ENCODE measurements around the gene DNM3.
"Not testable (repeated sequence)": the region's sequence is repeated elsewhere in the genome, so short reads cannot be mapped to it uniquely, and the experiment has no call there.

Gene DNM3

GRCh38 chr1:172018727-172019311, 177.5 kb downstream of the DNM3 start:
- no peak overlapping the region for H3K4me3 ChIP-seq (ENCODE audit: low read depth, low read length)
- DNase-seq (ENCODE audit: low read depth), result no peak
- no peak for TF ChIP-seq CTCF (conservative IDR thresholded peaks at IDR 0.05; ENCODE audit: low read depth, low read length)

GRCh38 chr1:172019976-172020375, 178.7 kb downstream of the DNM3 start:
- no peak for DNase-seq (ENCODE audit: low read depth)
- no peak for TF ChIP-seq CTCF (conservative IDR thresholded peaks at IDR 0.05; ENCODE audit: low read depth, low read length)
- H3K4me3 ChIP-seq (ENCODE audit: low read depth, low read length), result no peak overlapping the region

GRCh38 chr1:172024516-172024915, 183.2 kb downstream of the DNM3 start:
- no peak overlapping the region for H3K4me3 ChIP-seq (ENCODE audit: low read depth, low read length)
- DNase-seq (ENCODE audit: low read depth), result no peak
- no peak for TF ChIP-seq CTCF (conservative IDR thresholded peaks at IDR 0.05; ENCODE audit: low read depth, low read length)

GRCh38 chr1:172024944-172025738, 183.8 kb downstream of the DNM3 start:
- not testable (repeated sequence) for DNase-seq (ENCODE audit: low read depth); H3K4me3 ChIP-seq (ENCODE audit: low read depth, low read length)

- TF ChIP-seq CTCF (conservative IDR thresholded peaks at IDR 0.05; ENCODE audit: low read depth, low read length), result no peak
- H3K4me3 ChIP-seq (ENCODE audit: low read depth, low read length), result no peak overlapping the region
- peak; percentile 47 for DNase-seq (ENCODE audit: low read depth)
Observed at GRCh38 chr1:172040466-172040865, 199.2 kb downstream of the DNM3 start.

GRCh38 chr1:172041102-172041501, 199.8 kb downstream of the DNM3 start:
- no peak overlapping the region for H3K4me3 ChIP-seq (ENCODE audit: low read depth, low read length)
- no peak for DNase-seq (ENCODE audit: low read depth)

GRCh38 chr1:172041742-172042141, 200.4 kb downstream of the DNM3 start:
- peak; percentile 56 for DNase-seq (ENCODE audit: low read depth)
- no peak for TF ChIP-seq CTCF (conservative IDR thresholded peaks at IDR 0.05; ENCODE audit: low read depth, low read length)
- no peak overlapping the region for H3K4me3 ChIP-seq (ENCODE audit: low read depth, low read length)

More at GRCh38 chr1:172041102-172041501, 199.8 kb downstream of the DNM3 start:
- TF ChIP-seq CTCF (conservative IDR thresholded peaks at IDR 0.05; ENCODE audit: low read depth, low read length), result no peak

Measured in choroid plexus epithelial cell (primary cell).